HG03378 (cell line): Measurements from ENCODE around the gene NOXA1.
"Not testable (repeated sequence)": the region's sequence is repeated elsewhere in the genome, so short reads cannot be mapped to it uniquely, and the experiment has no call there.

Experiments
- ATAC-seq: cut with Tn5 transposase; IDR thresholded peaks from one replicate; pipeline ENCODE4 v1.9.1; 2021; ENCODE audit warnings: mild to moderate bottlenecking, moderate library complexity; ENCODE audit not compliant: unreplicated experiment

The NOXA1 gene

DNA sequence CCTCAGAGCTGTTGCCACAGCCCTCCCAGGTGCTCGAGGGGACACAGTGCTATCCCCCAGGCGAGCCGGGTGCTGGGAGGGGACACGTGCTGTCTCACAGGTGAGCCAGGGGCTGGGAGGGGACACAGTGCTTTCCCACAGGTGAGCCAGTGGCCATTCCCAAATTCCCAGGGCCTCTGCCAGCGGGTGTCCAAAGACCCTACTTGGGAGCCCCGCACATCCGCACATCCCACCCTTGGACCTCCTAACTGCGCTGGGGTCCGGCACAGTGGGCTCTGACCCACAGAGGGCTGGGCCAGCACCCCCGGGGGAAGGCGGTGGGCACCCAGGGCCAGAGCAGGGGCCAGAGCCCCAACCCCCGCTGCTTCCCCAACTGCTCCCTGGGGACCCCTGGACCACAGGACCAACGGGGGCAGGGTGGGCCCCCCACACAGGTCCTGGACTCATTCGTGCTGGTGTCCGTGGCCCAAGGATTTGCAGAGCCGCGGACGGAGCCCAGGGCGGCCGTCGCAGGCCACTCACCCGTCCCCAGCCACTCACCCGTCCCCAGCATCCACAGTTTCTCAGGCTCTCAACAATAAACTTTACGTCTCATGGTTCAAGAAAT is 18.1 kb upstream of the NOXA1 start:
- no peak for ATAC-seq

DNA sequence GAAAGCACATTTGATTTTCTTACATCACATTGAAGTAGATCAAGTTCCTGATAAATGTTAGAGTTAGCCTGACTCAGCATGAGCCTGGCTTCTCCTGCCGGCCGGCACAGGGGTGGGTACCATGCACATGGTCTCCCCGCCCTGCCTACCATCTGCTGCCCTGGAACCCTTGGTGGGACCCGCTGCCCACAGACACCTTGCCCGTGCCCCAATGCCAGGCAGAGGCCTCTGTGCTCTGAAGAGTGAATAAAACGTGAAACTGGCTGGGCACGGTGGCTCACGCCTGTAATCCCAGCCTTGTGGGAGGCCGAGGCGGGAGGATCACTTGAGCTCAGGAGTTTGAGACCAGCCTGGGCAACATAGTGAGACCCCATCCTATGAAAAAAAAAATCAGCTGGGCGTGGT is 17.5 kb upstream of the NOXA1 start:
- no peak for ATAC-seq

DNA sequence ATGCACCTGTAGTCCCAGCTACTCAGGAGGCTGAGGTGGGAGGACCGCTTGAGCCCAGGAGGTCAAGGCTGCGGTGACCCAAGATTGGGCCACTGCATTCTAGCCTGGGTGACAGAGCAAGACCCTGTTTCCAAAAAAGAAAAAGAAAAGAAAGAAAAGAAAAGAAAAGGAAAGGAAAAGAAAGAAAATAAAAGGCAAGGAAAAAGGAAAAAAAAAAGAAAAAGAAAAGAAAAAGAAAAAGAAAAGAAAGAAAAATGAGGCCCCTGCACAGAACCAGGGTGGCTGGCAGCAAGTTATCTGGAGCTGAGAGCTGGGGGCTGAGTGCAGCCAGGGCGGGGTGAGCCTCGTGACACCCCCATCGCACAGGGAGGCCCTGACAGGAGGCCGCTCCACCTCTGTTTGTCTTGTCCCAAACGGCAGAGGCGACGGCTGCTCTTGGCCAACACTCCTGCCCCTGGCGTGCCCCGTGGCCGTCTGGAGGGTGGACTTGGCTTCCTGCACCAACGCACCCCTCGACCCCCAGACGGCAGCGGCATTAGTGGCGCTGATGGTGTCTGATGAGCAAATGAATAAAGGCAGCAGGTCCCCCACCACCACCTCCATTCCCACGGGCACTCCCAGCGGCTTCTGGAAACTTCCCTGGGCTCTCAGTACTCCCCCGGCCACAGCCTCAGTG is 17.0 kb upstream of the NOXA1 start:
- no peak for ATAC-seq

DNA sequence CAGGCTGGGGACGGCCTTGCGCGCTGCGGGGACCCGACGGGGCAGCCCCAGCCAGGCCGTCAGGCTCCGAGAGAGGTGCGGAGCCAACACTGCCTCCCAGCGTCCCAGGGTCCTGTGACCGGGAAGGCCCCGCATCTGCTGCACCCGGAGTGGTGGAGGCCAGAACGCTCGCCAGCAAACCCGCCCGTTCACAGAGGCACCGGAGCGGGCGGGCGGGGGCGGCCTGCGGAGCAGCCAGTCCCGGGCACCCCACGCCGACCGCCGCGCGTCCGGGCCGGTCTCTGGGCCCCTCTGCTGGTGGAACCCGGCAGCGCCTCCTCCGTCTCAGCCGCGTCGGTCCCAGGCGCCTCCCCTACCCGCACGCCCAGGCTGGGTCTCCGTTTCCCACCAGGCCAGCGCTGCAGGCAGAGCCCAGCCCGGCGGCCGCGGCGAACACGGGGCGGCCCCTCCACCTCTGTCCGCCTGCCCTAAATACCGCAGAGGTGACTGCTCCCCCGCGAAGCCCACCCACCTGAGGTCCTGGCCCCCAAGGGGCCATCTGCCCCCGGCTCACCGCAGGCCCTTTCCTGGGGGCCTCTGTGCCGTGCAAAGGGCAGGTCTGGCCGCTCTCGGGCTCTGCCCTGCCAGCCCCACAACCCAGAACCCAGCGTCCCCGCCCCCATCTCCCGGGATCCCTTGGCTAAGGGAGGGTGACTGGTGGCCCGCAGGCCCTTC is 16.2 kb upstream of the NOXA1 start:
- no peak for ATAC-seq

DNA sequence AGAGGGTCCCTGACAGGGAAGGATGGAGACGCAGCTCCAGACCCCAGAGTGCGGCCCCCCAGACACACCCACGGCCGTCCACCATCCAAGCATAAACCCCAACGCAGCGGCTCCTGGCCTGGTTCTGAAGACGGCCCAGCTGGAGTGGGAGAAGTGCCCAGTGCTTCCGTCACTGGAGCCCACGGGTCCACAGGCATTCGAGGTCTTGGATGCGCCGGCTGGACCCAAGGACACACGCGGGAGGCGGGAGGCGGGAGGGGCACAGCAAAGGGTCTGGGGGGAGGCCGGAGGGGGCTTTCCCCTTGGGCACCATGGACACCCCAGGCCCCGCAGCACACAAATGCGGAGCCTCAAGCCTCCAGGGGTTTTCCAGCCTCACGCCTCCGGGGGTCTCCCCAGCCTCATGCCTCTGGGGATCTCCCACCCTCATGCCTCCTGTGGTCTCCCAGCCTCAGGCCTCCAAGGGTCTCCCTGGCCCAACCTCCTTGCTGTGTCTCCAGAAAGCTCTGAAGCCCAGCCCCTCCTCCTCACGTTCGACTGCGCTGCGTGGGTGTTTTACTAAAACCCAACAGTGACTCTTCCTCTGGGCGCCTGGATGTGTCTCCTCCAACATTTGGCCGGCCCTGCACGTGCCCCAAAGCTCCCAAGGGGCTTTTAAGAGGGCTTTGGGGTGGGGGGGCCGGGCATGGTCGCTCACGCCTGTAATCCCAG is 15.4 kb upstream of the NOXA1 start:
- no peak for ATAC-seq

DNA sequence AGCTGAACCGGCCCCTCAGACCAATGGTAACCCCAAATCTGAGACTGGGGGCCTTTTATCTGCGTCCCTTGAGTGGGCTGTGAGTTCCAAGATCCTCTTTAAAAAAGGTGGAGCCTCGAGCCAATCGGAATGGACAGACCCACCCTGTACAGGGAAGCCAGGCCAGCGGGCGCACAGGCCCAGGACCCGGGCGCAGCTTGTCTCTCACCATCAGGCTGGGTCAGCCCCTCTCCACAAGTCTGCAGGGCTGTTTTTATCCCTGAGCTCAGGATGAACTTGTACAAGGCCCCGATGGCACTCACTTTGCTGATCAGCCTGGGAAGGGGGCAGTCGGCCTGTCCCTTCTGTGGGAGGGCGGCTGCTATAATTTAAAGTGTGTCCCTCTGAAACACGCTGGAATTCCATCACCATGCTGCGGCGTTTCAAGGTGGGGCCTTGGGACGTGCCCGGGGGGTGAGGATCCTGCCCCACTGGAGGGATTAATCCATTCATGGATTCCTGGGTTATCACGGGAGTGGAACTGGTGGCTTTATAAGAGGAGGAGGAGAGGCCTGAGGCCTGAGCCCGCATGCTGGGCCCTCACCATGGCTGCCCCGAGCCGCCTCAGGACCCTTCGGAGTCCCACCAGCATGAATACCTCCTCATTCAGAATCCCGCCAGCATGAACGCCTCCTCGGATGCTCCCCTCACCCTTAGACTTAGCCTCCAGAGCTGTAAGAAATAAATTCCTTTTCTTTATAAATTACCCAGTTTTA is 14.4 kb upstream of the NOXA1 start:
- no peak for ATAC-seq

DNA sequence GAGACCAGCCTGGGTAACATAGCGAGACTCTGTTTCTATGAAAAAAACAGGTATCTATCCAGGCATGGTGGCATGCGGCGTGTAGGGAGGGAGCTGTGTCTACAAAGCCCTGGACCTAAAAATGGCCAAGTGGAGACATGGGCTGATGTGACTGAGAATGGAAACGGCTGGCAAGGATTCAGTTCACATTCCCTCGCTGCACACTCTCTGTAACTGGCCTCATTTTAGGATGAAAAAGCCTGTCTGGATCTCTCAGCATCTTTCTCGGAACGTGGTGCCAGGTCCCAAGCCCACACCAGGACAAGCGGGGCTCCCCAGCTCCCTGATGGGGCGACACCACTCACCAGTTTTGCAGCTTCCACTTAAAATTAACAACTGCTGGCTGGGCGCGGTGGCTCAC is 13.7 kb upstream of the NOXA1 start:
- no peak for ATAC-seq

DNA sequence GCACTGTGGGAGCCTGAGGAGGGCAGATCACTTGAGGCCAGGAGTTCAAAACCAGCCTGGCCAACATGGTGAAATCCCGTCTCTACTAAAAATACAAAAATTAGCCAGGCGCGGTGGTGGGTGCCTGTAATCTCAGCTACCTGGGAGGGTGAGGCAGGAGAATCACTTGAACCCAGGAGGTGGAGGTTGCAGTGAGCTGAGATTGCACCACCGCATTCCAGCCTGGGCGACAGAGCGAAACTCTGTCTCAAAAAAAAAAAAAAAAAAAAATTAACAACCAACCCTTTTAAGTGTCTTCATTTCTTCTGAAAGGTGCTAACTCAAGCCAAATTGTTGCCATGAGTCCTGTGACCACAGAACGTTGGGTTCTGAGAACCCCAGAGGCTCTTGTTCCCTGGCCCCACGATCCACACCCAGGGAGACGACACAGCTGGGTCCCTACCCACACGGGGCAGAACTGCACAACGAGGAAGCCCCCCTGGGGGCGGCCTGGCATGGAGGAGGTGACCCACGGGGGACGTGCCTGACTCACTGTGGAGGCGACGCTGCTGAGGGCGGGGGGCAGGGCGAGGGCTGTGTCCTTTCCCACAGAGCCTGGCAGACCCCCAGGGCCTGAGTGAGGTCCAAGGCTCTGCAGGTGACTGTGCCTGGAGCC is 12.8 kb upstream of the NOXA1 start:
- not testable (repeated sequence) for ATAC-seq

DNA sequence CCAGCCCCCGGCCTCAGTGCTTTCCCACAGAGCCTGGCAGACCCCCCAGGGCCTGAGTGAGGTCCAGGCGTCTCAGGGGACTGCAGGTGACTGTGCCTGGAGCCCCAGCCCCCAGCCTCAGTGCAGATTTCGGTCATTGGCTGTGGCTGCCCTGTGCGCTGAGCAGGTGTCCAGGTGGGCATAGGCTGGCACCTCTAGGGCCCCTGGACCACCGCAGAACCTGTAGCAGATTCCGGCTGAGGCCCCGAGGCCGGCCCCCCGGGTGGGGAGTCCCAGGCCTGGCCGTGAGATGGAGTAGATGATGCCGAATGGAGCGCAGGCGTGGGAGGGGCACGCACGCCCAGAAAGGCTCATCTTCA is 12.3 kb upstream of the NOXA1 start:
- no peak for ATAC-seq

DNA sequence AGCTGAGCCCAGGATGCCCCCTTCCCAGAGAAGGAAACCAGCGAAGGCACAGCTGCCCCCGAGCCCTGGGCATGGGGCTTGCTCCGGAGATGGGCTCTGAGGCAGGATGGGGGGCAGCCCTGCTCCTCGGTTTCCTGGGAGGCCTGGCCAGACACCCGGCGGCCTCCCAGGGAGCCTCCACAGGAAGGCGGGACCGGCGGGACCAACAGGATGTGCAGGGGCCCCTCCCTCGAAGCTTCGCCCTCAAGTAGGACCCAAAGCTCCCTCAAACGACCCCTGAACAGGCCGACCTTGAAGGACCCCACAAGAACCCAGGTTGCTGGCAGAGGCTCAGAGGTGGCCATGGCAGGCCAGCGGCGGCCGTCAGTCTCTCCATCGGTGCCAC is 11.9 kb upstream of the NOXA1 start:
- ATAC-seq = no peak

DNA sequence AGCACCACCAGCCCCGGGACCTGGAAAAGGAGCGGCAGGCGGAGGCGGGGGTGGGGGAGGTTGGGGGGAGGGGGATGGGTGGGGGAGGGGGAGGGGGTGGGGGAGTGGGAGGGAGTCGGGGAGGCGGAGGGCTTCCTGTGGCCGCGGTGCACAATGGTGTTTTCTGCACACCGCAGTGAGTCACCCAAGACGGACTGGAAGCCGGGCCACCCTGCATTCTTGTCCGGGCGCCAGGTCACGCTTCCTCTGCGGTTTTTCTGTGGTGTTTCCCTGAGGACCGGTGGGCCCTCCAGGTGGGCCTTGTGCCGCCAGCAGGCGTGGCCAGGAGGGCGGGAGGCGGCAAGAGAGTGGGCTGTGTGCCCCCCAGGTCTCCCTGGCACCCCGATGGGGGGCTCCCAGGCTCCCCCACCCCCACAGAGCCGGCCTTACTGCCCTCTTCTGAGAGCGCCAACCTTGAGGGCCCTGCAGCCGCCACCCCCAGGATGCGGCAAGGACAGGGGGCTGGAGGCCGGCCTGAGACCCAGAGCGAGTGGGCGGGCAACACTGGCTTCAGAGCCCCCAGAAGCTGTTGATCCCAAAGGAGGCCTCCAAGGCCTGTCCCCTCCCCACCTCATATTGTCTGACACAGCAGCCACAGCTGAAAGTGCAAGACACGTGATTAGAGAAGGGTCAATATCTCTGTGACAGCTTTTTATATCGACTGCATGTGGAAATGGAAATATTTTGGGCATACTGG is 11.4 kb upstream of the NOXA1 start:
- ATAC-seq = no peak

DNA sequence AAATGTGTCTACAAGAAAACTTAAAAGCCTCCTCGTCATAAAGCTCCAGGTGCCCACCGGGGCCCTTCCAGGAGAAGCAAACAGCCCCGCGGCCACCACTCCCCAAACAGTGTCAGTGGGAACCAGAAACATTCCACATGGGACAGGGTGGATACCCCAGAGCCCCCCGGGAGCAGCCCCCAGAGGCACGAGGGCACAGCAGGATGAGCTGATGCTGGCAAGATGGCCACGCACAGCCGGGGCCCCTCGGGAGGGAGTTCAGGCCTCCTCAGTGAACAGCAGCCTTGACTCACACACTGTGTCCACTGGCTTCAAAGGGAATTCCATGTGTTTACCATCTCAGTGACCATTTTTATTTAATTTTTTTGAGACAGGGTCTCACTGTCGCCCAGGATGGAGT is 10.8 kb upstream of the NOXA1 start:
- ATAC-seq = no peak

DNA sequence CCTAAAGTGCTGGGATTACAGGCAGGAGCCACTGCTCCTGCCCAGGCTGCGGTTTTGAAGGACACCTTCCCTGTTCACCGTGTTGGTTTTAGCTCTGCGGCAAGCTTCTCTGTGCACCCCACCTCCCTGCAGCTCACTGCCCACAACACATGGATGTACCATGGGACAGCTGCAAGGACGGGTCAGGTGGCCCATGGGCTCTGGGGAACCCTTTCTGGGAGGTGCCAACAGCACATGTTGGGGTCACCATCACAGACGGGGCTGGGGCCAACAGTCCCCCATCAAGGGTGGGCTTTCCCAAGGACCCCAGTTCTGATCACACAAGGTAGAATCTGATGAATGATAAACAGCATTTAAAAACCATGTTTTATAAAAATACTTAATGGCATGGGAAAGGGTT is 7.7 kb upstream of the NOXA1 start:
- ATAC-seq = no peak

DNA sequence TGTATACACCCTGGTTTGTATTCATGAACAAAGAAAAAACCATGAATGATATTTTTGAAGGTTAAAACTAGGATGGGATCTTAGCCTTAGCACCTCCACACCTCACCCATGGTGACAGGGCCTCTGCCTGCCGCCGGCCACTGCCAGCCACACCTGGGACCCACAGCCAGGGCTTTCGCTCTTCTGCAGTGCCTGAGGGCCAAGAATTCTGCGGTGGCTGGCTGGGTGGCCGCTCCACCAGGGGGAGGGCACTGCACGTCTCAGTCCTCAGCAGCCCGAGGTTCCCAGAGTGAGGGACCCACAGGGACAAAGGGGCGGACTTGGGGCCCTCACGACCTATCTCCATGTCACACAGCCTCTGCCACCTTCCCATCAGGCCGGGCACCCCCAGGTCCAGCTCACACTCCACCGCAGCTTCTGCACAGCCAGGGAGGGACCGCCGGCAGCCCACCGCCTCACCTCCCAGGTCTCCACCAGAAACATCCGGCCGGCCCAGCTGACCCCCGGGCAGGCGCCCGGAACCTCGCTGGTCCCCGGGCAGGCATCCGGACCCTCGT is 7.1 kb upstream of the NOXA1 start:
- no peak for ATAC-seq

DNA sequence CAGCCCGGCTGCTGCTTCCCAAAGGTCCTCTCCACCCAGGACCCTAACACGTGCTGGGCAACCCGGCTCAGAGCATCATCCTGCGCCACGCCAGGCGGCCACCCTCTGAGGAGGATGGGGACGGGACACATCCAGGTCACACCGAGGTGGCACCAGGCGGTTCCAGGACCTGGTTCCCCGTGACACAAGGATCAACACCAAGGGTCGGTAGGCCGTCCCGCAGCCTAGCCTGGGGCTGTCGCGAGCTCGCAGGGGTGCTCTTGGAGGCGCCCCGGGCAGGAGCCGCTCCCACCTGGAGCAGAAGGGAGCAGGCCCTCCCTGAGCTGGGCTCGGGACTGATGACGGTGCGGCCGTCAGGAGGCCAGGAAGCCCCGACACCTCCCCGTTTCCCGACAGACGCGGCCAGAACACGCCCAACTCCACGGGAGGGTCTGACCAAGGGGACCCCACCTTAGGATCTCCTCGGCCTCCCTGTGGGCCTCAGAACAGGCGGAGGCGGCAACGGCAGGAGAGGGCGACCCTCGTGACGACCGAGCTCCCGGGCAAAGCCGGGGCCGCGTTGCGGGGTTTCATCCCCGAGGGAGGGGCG is 6.5 kb upstream of the NOXA1 start:
- ATAC-seq = no peak

DNA sequence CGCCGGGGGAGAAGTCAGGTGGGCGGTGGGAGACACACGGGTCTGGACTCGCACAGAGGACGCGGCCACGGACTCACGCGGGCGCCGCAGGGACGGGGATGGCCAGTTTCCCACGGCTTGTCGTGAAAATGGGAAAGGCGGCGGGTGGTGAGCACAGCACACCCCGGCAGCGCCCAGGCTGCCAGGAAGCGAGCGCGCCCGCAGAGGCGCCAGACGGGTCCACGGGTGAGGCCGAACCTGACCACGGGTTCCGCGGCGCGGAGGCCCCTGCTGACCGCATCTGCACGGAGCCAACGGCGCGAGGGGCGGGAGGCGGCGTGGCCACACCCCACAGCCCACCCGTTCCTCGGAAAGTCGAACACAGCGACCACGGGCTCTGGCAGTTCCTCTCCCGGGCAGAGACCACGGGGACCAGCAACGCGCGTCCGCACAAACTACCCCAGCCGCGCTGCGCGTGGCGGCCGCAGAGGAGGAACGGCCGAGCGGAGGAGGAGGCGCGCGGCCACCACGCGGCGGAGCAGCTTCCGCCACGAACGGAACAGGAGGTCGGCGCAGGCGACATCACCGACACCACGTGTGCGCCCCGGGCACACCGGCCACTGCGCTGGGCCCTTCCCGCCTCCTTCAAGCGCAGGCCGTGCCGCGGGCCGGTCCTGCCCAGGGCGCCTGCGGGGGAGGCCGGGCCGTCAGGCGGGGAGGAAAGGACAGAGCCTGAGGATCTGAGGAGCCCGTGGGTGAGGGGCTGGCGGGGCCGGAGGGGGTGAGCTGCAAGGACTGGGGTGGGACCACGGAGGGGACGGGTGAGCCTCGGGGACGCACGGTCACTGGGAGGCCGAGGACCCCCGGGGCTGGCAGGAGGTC is 5.8 kb upstream of the NOXA1 start:
- ATAC-seq = no peak

DNA sequence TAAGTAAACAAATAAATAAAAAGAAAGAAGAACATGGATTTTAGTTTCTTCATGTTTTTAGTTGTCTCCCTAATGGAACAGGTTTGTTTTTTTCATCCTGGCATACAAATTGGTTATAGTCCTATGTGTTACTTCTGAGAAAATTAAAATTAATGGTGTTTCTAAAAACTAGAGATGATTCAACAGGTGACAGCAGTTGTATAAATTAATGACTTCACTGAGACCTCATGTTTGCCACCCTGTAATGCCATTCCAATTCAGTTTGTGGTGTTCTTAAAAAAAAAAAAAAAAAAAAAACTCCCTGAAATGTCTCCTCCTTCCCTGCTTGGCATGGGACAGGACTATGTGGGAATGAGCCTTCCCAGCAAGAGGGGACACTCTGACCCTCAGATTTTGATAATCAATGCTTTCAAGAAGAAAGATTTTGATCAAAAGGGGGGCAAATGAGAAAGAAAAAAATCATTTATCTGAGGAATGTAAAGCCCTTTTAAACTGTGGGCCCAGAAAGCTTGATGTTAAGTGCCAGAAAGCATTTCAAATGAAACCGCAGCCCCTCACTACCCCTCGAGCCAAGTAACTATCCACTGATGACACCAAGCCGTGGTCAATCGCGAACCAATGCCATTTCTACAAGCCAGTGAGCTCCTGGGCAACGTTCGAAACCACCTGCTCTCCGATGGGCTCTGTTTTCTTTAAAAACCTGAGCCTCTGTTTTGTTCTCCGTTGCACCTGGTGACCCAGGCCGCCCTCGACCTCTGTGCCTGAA is 1.2 kb upstream of the NOXA1 start:
- no peak for ATAC-seq
